ENCODE data around the gene TSC1.

TSC1 gene

DNA sequence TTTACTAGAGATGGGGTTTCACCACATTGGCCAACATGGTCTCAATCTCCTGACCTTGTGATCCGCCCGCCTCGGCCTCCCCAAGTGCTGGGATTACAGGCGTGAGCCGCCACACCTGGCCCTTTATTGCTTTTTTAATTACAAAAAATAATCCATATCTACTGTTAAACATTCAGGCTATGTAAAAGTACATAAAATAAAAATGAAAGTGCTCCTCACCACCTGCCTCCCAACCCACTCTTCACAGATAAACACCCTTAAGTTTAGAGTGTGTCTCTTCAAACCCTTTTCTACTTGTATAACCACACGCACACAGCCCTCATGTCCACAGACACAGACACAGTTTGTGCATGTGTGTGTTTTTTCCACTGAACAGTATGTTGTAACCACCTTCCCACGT is 16.7 kb downstream of the TSC1 start:
- H3K36me3 ChIP-seq, result peaks cover 66% of the 10 kb centered on the region
- TF ChIP-seq, protein P1, sequence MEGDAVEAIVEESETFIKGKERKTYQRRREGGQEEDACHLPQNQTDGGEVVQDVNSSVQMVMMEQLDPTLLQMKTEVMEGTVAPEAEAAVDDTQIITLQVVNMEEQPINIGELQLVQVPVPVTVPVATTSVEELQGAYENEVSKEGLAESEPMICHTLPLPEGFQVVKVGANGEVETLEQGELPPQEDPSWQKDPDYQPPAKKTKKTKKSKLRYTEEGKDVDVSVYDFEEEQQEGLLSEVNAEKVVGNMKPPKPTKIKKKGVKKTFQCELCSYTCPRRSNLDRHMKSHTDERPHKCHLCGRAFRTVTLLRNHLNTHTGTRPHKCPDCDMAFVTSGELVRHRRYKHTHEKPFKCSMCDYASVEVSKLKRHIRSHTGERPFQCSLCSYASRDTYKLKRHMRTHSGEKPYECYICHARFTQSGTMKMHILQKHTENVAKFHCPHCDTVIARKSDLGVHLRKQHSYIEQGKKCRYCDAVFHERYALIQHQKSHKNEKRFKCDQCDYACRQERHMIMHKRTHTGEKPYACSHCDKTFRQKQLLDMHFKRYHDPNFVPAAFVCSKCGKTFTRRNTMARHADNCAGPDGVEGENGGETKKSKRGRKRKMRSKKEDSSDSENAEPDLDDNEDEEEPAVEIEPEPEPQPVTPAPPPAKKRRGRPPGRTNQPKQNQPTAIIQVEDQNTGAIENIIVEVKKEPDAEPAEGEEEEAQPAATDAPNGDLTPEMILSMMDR (IDR thresholded peaks at IDR 0.05), result no peak
- no peaks in the 10 kb centered on the region for H3K27me3 ChIP-seq
- H3K4me1 ChIP-seq (ENCODE audit: control insufficient read depth in 1 of 2, insufficient read depth in 1 of 2, low read depth in 1 of 2, low read length in 1 of 2), result no peaks in the 10 kb centered on the region
- no peak overlapping the region for H3K27ac ChIP-seq
- H3K9me3 ChIP-seq, result no peaks in the 10 kb centered on the region
- no peak overlapping the region for H3K4me3 ChIP-seq (ENCODE audit: low read depth in 1 of 2, low read length in 1 of 2)

DNA sequence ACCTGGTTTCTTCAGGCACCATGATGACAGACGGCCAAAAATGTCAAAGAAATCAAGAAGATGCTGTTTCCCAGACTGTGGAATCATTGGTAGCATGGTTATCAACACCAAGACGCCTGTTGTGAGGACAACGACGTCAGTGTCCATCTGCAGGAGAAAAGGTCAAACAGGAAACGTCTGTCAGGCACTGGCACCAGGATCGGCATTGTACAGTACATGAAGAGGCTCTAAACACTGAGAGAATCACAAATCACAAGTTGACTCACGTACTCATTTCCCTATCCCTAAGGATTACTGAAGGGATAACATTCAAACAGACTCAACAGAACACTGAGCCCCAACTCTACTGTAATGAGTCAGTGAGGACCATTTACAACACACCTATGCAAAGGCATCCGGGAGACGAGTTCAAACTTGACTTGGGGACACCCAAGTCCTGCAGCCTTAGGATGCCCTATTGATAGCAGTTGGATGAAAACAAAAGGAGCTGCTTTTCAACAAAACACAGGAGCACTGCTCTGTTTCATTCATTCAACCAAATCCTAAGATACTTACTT is 21.0 kb downstream of the TSC1 start:
- H3K36me3 ChIP-seq, result peaks cover 84% of the 10 kb centered on the region
- no peaks in the 10 kb centered on the region for H3K9me3 ChIP-seq
- H3K4me3 ChIP-seq (ENCODE audit: low read depth in 1 of 2, low read length in 1 of 2), result no peak overlapping the region
- H3K27ac ChIP-seq, result no peak overlapping the region
- H3K27me3 ChIP-seq, result no peaks in the 10 kb centered on the region
- no peaks in the 10 kb centered on the region for H3K4me1 ChIP-seq (ENCODE audit: control insufficient read depth in 1 of 2, insufficient read depth in 1 of 2, low read depth in 1 of 2, low read length in 1 of 2)
- TF ChIP-seq, protein P1 (IDR thresholded peaks at IDR 0.05), result no peak

- H3K36me3 ChIP-seq, result peaks cover 75% of the 10 kb centered on the region
- H3K4me3 ChIP-seq (ENCODE audit: low read depth in 1 of 2, low read length in 1 of 2), result no peak overlapping the region
- H3K9me3 ChIP-seq, result no peaks in the 10 kb centered on the region
- TF ChIP-seq, protein P1 (IDR thresholded peaks at IDR 0.05), result no peak
- no peak overlapping the region for H3K27ac ChIP-seq
- H3K4me1 ChIP-seq (ENCODE audit: control insufficient read depth in 1 of 2, insufficient read depth in 1 of 2, low read depth in 1 of 2, low read length in 1 of 2), result no peaks in the 10 kb centered on the region
- H3K27me3 ChIP-seq, result no peaks in the 10 kb centered on the region
These were observed 24.7 kb downstream of the TSC1 start for GRCh38 chr9:132919614-132920268.

DNA sequence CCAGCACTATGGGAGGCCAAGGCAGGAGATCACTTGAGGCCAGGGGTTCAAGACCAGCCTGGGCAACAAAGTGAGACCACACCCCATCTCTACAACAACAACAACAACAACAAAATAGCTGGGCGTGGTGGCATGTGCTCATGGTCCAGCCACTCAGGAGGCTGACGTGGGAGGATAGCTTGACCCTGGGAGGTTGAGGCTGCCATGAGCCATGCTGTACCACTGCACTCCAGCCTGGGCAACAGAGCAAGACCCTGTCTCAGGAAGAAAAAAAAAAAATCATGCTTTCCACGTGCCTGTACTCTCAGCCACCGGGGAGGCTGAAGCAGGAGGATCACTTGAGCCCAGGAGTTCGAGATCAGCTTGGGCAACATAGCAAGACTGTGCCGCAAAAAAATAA is 29.5 kb downstream of the TSC1 start:
- H3K27ac ChIP-seq, result no peak overlapping the region
- H3K4me1 ChIP-seq (ENCODE audit: control insufficient read depth in 1 of 2, insufficient read depth in 1 of 2, low read depth in 1 of 2, low read length in 1 of 2), result no peaks in the 10 kb centered on the region
- H3K4me3 ChIP-seq (ENCODE audit: low read depth in 1 of 2, low read length in 1 of 2), result no peak overlapping the region
- no peaks in the 10 kb centered on the region for H3K9me3 ChIP-seq
- TF ChIP-seq, protein P1 (IDR thresholded peaks at IDR 0.05), result no peak
- peaks cover 64% of the 10 kb centered on the region for H3K36me3 ChIP-seq
- H3K27me3 ChIP-seq, result no peaks in the 10 kb centered on the region

DNA sequence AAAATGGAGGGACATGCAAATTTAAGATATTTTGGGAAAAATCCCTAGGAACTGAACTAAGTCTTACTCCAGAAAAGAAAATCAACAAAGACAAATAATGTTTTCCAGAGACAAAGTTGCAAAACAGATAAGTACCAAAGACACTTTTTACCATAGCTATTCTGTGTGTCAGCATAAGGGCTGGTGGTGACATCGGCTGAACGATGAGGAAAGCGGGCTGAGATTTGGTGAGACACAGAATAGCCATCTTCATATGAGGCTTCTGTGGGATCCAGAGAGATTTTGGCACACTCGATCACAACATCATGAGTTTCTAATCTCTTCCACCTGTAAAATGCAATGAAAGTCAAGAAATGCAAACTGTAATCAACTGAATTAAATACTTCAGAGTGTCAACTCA is 32.3 kb downstream of the TSC1 start:
- no peaks in the 10 kb centered on the region for H3K9me3 ChIP-seq
- H3K27ac ChIP-seq, result no peak overlapping the region
- H3K4me3 ChIP-seq (ENCODE audit: low read depth in 1 of 2, low read length in 1 of 2), result no peak overlapping the region
- no peaks in the 10 kb centered on the region for H3K4me1 ChIP-seq (ENCODE audit: control insufficient read depth in 1 of 2, insufficient read depth in 1 of 2, low read depth in 1 of 2, low read length in 1 of 2)
- no peaks in the 10 kb centered on the region for H3K27me3 ChIP-seq
- TF ChIP-seq, protein P1 (IDR thresholded peaks at IDR 0.05), result no peak
- H3K36me3 ChIP-seq, result peaks cover 69% of the 10 kb centered on the region

Measured in neutrophil (primary cell).